ENCODE data around the gene NEGR1. TPM values are rescaled to one million over a fixed set of nuclear protein-coding genes. Genes with fewer than 3 reads are reported as not detected.

Gene NEGR1
- total and polyA plus RNA-seq, 9 donors, result 4.7 to 15.1 (median 9.1) TPM

DNA sequence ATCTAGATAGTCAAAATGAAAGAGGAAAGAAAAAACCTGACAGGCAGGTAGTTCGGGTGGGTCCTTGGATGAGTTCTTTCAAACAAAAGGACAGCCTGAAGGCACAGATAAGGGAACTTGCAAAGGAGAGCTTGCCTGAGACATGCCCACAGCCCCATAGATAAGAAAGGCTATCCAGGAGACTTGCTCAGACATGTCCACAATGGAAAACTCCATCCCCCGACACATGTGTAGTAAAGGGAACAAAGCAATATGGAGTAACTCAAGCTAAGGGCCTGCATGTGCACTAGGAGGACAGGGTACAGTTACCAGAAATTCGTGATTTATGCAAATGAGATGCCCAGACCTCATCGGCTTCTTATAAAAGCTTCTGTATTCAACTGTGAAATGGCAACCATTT, 281.5 kb downstream of the NEGR1 start:
- 91 to 94% (median 92%) methylated on average over 4 of the region's 4 CpGs for WGBS, 3 donors
- no peaks in the 10 kb centered on the region for H3K36me3 ChIP-seq

GRCh38 chr1:71994646-71995045, 287.7 kb downstream of the NEGR1 start:
- no peaks in the 10 kb centered on the region for H3K4me1 ChIP-seq (ENCODE audit: insufficient read depth)
- no peaks in the 10 kb centered on the region for H3K36me3 ChIP-seq
- no peak overlapping the region for H3K27ac ChIP-seq
- TF ChIP-seq, protein P1, sequence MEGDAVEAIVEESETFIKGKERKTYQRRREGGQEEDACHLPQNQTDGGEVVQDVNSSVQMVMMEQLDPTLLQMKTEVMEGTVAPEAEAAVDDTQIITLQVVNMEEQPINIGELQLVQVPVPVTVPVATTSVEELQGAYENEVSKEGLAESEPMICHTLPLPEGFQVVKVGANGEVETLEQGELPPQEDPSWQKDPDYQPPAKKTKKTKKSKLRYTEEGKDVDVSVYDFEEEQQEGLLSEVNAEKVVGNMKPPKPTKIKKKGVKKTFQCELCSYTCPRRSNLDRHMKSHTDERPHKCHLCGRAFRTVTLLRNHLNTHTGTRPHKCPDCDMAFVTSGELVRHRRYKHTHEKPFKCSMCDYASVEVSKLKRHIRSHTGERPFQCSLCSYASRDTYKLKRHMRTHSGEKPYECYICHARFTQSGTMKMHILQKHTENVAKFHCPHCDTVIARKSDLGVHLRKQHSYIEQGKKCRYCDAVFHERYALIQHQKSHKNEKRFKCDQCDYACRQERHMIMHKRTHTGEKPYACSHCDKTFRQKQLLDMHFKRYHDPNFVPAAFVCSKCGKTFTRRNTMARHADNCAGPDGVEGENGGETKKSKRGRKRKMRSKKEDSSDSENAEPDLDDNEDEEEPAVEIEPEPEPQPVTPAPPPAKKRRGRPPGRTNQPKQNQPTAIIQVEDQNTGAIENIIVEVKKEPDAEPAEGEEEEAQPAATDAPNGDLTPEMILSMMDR (IDR thresholded peaks at IDR 0.05), result no peak
- no peak for TF ChIP-seq EP300 (IDR thresholded peaks at IDR 0.05)
- TF ChIP-seq POLR2A (IDR thresholded peaks at IDR 0.05), result no peak
- H3K9me3 ChIP-seq, result no peaks in the 10 kb centered on the region
- no peaks in the 10 kb centered on the region for H3K27me3 ChIP-seq
- H3K4me3 ChIP-seq, result no peak overlapping the region
- intact Hi-C loops (cut with DNase I), result no loop called here
- WGBS, 3 donors, result 94 to 100% (median 95%) methylated on average over 3 of the region's 3 CpGs
- no peak for DNase-seq

More for the DNA sequence above, 281.5 kb downstream of the NEGR1 start:
- H3K27ac ChIP-seq, result no peak overlapping the region
- intact Hi-C loops (cut with DNase I), result no loop called here
- H3K4me3 ChIP-seq, result no peak overlapping the region
- DNase-seq, result no peak
- no peak for TF ChIP-seq EP300 (IDR thresholded peaks at IDR 0.05)
- no peak for TF ChIP-seq POLR2A (IDR thresholded peaks at IDR 0.05)
- TF ChIP-seq, protein P1 (IDR thresholded peaks at IDR 0.05), result no peak
- H3K4me1 ChIP-seq (ENCODE audit: insufficient read depth), result no peaks in the 10 kb centered on the region
- no peaks in the 10 kb centered on the region for H3K9me3 ChIP-seq
- no peaks in the 10 kb centered on the region for H3K27me3 ChIP-seq

DNA sequence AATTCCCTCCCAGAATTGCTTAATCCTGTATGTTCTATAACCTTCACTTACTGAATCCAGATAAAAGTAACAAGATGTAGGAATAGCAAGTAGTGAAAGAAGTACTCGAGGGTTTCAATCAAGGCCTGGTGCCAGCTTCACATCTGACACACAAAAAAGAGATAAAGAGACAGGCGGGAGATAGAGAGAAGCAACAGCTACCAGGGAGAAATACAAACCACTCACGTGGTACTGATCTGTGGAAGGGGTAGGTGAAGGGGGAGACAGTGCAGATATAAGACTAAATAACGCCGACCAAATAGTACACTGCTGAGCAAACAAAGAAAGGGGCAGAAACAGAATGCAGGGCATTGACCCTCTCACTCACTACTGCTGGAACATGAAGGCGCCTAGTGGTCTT, 295.2 kb downstream of the NEGR1 start:
- Histone ChIP-seq H3K27ac (no peak overlapping the region), H3K27me3 (no peaks in the 10 kb centered on the region), H3K9me3 (no peaks in the 10 kb centered on the region), H3K36me3 (no peaks in the 10 kb centered on the region), H3K4me3 (no peak overlapping the region), H3K4me1 (ENCODE audit: insufficient read depth) (peaks cover 2% of the 10 kb centered on the region)
- WGBS, 3 donors, result 51 to 75% (median 61%) methylated on average over 6 of the region's 6 CpGs
- DNase-seq, result no peak
- intact Hi-C loops (cut with DNase I), result no loop called here
- TF ChIP-seq EP300 (IDR thresholded peaks at IDR 0.05) (no peak), POLR2A (IDR thresholded peaks at IDR 0.05) (no peak)
- TF ChIP-seq, protein P1 (IDR thresholded peaks at IDR 0.05), result no peak

- Histone ChIP-seq H3K4me1 (ENCODE audit: insufficient read depth) (peaks cover 2% of the 10 kb centered on the region), H3K4me3 (no peak overlapping the region), H3K9me3 (no peaks in the 10 kb centered on the region), H3K27me3 (no peaks in the 10 kb centered on the region), H3K36me3 (no peaks in the 10 kb centered on the region), H3K27ac (no peak overlapping the region)
- DNase-seq, result no peak
- TF ChIP-seq EP300 (IDR thresholded peaks at IDR 0.05), result no peak
- no peak for TF ChIP-seq POLR2A (IDR thresholded peaks at IDR 0.05)
- TF ChIP-seq, protein P1 (IDR thresholded peaks at IDR 0.05), result no peak
- 12 to 19% (median 13%) methylated on average over 3 of the region's 3 CpGs for WGBS, 3 donors
- intact Hi-C loops (cut with DNase I), result no loop called here
Observed at GRCh38 chr1:71986160-71986559, 296.2 kb downstream of the NEGR1 start.

Data from ovary (tissue), 9 donors.